ENCODE measurements around the gene TMEM204.

- TF ChIP-seq POLR2AphosphoS5 (IDR thresholded peaks at IDR 0.05; ENCODE audit: low read depth, low read length) (no peak), TAF1 (IDR thresholded peaks at IDR 0.05; ENCODE audit: borderline replicate concordance, insufficient read depth, low read length) (no peak), REST (IDR thresholded peaks at IDR 0.05; ENCODE audit: insufficient read depth in 1 of 2, low read depth in 2 of 2, low read length in 2 of 2) (no peak), SIN3A (IDR thresholded peaks at IDR 0.05; ENCODE audit: borderline replicate concordance, insufficient read depth, low read length) (no peak)
Measured at GRCh38 chr16:1493746-1494094, 39.7 kb upstream of the TMEM204 start.

All from PFSK-1 (cell line).